ENCODE measurements around the gene FMO4. TPM values are rescaled to one million over a fixed set of nuclear protein-coding genes. Genes with fewer than 3 reads are reported as not detected.
"Not testable (repeated sequence)": the region's sequence is repeated elsewhere in the genome, so short reads cannot be mapped to it uniquely, and the experiment has no call there.

The FMO4 gene
- total RNA-seq, 1 donor from 2014 or later, result 0.51 TPM

GRCh38 chr1:171334024-171334640 is 20.1 kb downstream of the FMO4 start:
- DNase-seq (ENCODE audit: low read depth in 2 of 2), result no peak

GRCh38 chr1:171335964-171336363 is 22.0 kb downstream of the FMO4 start:
- DNase-seq (ENCODE audit: low read depth in 2 of 2), result no peak

- DNase-seq (ENCODE audit: low read depth in 2 of 2), result not testable (repeated sequence)
These were observed 25.4 kb downstream of the FMO4 start for GRCh38 chr1:171339345-171339744.

GRCh38 chr1:171343727-171344472 is 29.9 kb downstream of the FMO4 start:
- no peak for DNase-seq (ENCODE audit: low read depth in 2 of 2)

- no peak for DNase-seq (ENCODE audit: low read depth in 2 of 2)
These were observed 30.5 kb downstream of the FMO4 start for GRCh38 chr1:171344473-171344820.

- DNase-seq (ENCODE audit: low read depth in 2 of 2), result no peak
These were observed 31.6 kb downstream of the FMO4 start for GRCh38 chr1:171345536-171345935.

GRCh38 chr1:171346881-171347280 is 32.9 kb downstream of the FMO4 start:
- DNase-seq (ENCODE audit: low read depth in 2 of 2), result no peak

GRCh38 chr1:171350594-171350993 is 36.6 kb downstream of the FMO4 start:
- no peak for DNase-seq (ENCODE audit: low read depth in 2 of 2)

GRCh38 chr1:171351961-171352360 is 38.0 kb downstream of the FMO4 start:
- DNase-seq (ENCODE audit: low read depth in 2 of 2), result no peak

GRCh38 chr1:171352554-171352953 is 38.6 kb downstream of the FMO4 start:
- DNase-seq (ENCODE audit: low read depth in 2 of 2), result no peak

- DNase-seq (ENCODE audit: low read depth in 2 of 2), result no peak
These were observed 41.7 kb downstream of the FMO4 start for GRCh38 chr1:171355727-171356126.

GRCh38 chr1:171357179-171357578 is 43.2 kb downstream of the FMO4 start:
- DNase-seq (ENCODE audit: low read depth in 2 of 2), result no peak

- DNase-seq (ENCODE audit: low read depth in 2 of 2), result not testable (repeated sequence)
These were observed 45.3 kb downstream of the FMO4 start for GRCh38 chr1:171359355-171359648.

GRCh38 chr1:171359731-171360527 is 45.9 kb downstream of the FMO4 start:
- DNase-seq (ENCODE audit: low read depth in 2 of 2), result not testable (repeated sequence)

- DNase-seq (ENCODE audit: low read depth in 2 of 2), result no peak
These were observed 52.1 kb downstream of the FMO4 start for GRCh38 chr1:171366085-171366484.

- no peak for DNase-seq (ENCODE audit: low read depth in 2 of 2)
These were observed 52.8 kb downstream of the FMO4 start for GRCh38 chr1:171366816-171367215.

GRCh38 chr1:171367436-171367835 is 53.5 kb downstream of the FMO4 start:
- no peak for DNase-seq (ENCODE audit: low read depth in 2 of 2)

- no peak for DNase-seq (ENCODE audit: low read depth in 2 of 2)
These were observed 58.6 kb downstream of the FMO4 start for GRCh38 chr1:171372418-171373084.

GRCh38 chr1:171373357-171374122 is 59.6 kb downstream of the FMO4 start:
- DNase-seq (ENCODE audit: low read depth in 2 of 2), result not testable (repeated sequence)

GRCh38 chr1:171379846-171380245 is 65.9 kb downstream of the FMO4 start:
- DNase-seq (ENCODE audit: low read depth in 2 of 2), result no peak

- DNase-seq (ENCODE audit: low read depth in 2 of 2), result no peak
These were observed 67.9 kb downstream of the FMO4 start for GRCh38 chr1:171381866-171382210.

GRCh38 chr1:171384496-171384895 is 70.5 kb downstream of the FMO4 start:
- no peak for DNase-seq (ENCODE audit: low read depth in 2 of 2)

Data from dermis microvascular lymphatic vessel endothelial cell (primary cell).